GM12873 (cell line): Measurements from ENCODE around the gene BPHL.

Experiments
- CTCF ChIP-seq: IDR thresholded peaks from 2 replicates; pipeline ENCODE4 v1.5.1; 2012; ENCODE audit warnings: low read depth, mild to moderate bottlenecking, moderate library complexity, low read length, control low read depth; ENCODE audit not compliant: insufficient read depth; ENCODE audit errors: missing control alignments

BPHL gene

GRCh38 chr6:3118353-3119039 lies at the start of gene BPHL:
TSS of gene BPHL (plus strand) at chr6:3118711. CDS start at chr6:3118741, 30 bp downstream.
- no peak for TF ChIP-seq CTCF

GRCh38 chr6:3071568-3071967 lies 46.9 kb upstream of the BPHL start:
- no peak for TF ChIP-seq CTCF

GRCh38 chr6:3072798-3073197 lies 45.7 kb upstream of the BPHL start:
- no peak for TF ChIP-seq CTCF

GRCh38 chr6:3073382-3073781 lies 45.1 kb upstream of the BPHL start:
- no peak for TF ChIP-seq CTCF

GRCh38 chr6:3075772-3076113 lies 42.8 kb upstream of the BPHL start:
- TF ChIP-seq CTCF = no peak

GRCh38 chr6:3076320-3076719 lies 42.2 kb upstream of the BPHL start:
- no peak for TF ChIP-seq CTCF

- no peak for TF ChIP-seq CTCF
Measured at GRCh38 chr6:3077430-3077829, 41.1 kb upstream of the BPHL start.
